HepG2 (cell line): ENCODE data around the gene NFKB2. TPM values are rescaled to one million over a fixed set of nuclear protein-coding genes. Genes with fewer than 3 reads are reported as not detected.

Source experiments
- FOXP1 ChIP-seq, 2 experiments: fragments of 450-650 bp in 1 of 2; IDR thresholded peaks; 2 replicates each; pipeline ENCODE4 v1.6.1; 2017 to 2018; ENCODE audit warnings: antibody characterized with exemption in 1 of 2
- RAD51 ChIP-seq: fragments of 450-650 bp; IDR thresholded peaks from 2 replicates; pipeline ENCODE4 v1.6.1; 2016; ENCODE audit warnings: borderline replicate concordance
- SP2 ChIP-seq: sonication (generic); formaldehyde crosslinking; IDR thresholded peaks from 2 replicates; pipeline ENCODE4 v1.5.1; 2020; ENCODE audit warnings: mild to moderate bottlenecking, missing genetic modification reagents
- TOE1 ChIP-seq: sonication (generic); formaldehyde crosslinking; IDR thresholded peaks from 2 replicates; pipeline ENCODE4 v1.4.0; 2020; ENCODE audit warnings: mild to moderate bottlenecking, missing genetic modification reagents
- ZFP36L1 ChIP-seq: sonication (generic); formaldehyde crosslinking; IDR thresholded peaks from 2 replicates; pipeline ENCODE4 v1.8.0; 2022; ENCODE audit warnings: mild to moderate bottlenecking, missing genetic modification reagents, moderate library complexity
- ZNF331 ChIP-seq: sonication (generic); formaldehyde crosslinking; IDR thresholded peaks from 2 replicates; pipeline ENCODE4 v1.4.0; 2020; ENCODE audit warnings: missing genetic modification reagents
- ZNF468 ChIP-seq: sonication (generic); formaldehyde crosslinking; IDR thresholded peaks from 2 replicates; pipeline ENCODE4 v1.8.0; 2022; ENCODE audit warnings: mild to moderate bottlenecking, moderate library complexity, missing genetic modification reagents
- ZNF644 ChIP-seq: IDR thresholded peaks from 2 replicates; pipeline ENCODE4 v1.6.1; 2016; ENCODE audit warnings: low read depth
- ZNF737 ChIP-seq: sonication (generic); formaldehyde crosslinking; IDR thresholded peaks from 2 replicates; pipeline ENCODE4 v1.5.0; 2020; ENCODE audit warnings: missing genetic modification reagents, mild to moderate bottlenecking, borderline replicate concordance
- ZNF891 ChIP-seq: sonication (generic); formaldehyde crosslinking; IDR thresholded peaks from 2 replicates; pipeline ENCODE4 v1.5.0; 2020; ENCODE audit warnings: mild to moderate bottlenecking, missing genetic modification reagents
- polyA plus RNA-seq, 8 experiments: library from polyadenylated mRNA; depleted of rRNA in 3 of 8; stranded (reverse) in 7 of 8; unstranded in 1 of 8; fragments of >200 nt; fragmentation: Illumina TruSeq in 4 of 8; extraction: Trizol in 4 of 8; gene quantifications; 2 replicates each; pipeline versions ENCODE4 v1.2.1 to v1.2.3, GENCODE V29; 2011 to 2016; ENCODE audit warnings: low read depth in 4 of 8, missing spikeins in 1 of 8, mixed read lengths in 1 of 8; ENCODE audit not compliant: insufficient read depth in 1 of 8
- total RNA-seq, 5 experiments: library from RNA; depleted of rRNA; stranded (reverse); fragments of >200 nt; fragmentation: Illumina TruSeq; extraction: Trizol; gene quantifications; 2 replicates each; pipeline ENCODE4 v1.2.3, GENCODE V29; 2016; ENCODE audit warnings: low read depth in 1 of 5
- TF ChIP-seq, protein P1 (sequence below): sonication (generic); formaldehyde crosslinking; IDR thresholded peaks from 2 replicates; pipeline ENCODE4 v1.4.0; 2020; ENCODE audit warnings: mild to moderate bottlenecking, missing genetic modification reagents
- TF ChIP-seq, protein P2 (sequence below): sonication (generic); formaldehyde crosslinking; IDR thresholded peaks from 2 replicates; pipeline ENCODE4 v1.9.0; 2021; ENCODE audit warnings: missing genetic modification reagents, mild to moderate bottlenecking, borderline replicate concordance
- TF ChIP-seq, protein P3 (sequence below): sonication (generic); formaldehyde crosslinking; IDR thresholded peaks from 2 replicates; pipeline ENCODE4 v1.4.0; 2020; ENCODE audit warnings: missing genetic modification reagents
- TF ChIP-seq, protein P4 (sequence below): sonication (generic); formaldehyde crosslinking; IDR thresholded peaks from 2 replicates; pipeline ENCODE4 v1.4.0; 2020; ENCODE audit warnings: missing genetic modification reagents
- TF ChIP-seq, protein P5 (sequence below): sonication (generic); formaldehyde crosslinking; IDR thresholded peaks from 2 replicates; pipeline ENCODE4 v1.5.0; 2020; ENCODE audit warnings: mild to moderate bottlenecking, missing genetic modification reagents

The NFKB2 gene
- total and polyA plus RNA-seq, 2 of the 13 experiments (the other 11 are each of a cell fraction or from before 2014, with no cell fraction given) = 7.7 to 12.5 TPM

DNA sequence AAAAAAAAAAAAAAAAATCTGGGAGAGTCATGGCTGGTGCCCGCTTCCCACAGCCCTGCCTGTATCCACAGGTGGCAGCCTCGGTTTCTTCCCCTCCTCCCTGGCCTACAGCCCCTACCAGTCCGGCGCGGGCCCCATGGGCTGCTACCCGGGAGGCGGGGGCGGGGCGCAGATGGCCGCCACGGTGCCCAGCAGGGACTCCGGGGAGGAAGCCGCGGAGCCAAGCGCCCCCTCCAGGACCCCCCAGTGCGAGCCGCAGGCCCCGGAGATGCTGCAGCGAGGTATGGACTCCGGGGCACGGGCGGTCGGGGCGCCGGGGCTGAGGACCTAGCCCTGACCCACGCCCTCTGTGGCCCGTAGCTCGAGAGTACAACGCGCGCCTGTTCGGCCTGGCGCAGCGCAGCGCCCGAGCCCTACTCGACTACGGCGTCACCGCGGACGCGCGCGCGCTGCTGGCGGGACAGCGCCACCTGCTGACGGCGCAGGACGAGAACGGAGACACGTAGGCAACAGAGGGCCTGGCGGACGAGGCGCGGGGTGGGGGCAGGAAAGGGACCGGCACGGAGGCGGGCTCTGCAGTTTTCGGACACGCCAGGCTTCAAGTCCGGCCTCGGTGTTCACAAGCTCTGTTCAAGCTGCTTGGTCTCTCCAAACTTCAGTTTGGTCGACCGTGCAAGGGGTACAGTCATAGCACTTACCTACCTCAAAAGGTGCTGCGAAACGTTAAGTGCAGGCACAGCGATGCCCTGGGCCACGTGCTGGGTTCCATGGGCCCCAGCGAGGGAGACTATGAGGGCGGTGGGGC is 3.9 kb downstream of the NFKB2 start (continued):
- TF ChIP-seq, protein P1, sequence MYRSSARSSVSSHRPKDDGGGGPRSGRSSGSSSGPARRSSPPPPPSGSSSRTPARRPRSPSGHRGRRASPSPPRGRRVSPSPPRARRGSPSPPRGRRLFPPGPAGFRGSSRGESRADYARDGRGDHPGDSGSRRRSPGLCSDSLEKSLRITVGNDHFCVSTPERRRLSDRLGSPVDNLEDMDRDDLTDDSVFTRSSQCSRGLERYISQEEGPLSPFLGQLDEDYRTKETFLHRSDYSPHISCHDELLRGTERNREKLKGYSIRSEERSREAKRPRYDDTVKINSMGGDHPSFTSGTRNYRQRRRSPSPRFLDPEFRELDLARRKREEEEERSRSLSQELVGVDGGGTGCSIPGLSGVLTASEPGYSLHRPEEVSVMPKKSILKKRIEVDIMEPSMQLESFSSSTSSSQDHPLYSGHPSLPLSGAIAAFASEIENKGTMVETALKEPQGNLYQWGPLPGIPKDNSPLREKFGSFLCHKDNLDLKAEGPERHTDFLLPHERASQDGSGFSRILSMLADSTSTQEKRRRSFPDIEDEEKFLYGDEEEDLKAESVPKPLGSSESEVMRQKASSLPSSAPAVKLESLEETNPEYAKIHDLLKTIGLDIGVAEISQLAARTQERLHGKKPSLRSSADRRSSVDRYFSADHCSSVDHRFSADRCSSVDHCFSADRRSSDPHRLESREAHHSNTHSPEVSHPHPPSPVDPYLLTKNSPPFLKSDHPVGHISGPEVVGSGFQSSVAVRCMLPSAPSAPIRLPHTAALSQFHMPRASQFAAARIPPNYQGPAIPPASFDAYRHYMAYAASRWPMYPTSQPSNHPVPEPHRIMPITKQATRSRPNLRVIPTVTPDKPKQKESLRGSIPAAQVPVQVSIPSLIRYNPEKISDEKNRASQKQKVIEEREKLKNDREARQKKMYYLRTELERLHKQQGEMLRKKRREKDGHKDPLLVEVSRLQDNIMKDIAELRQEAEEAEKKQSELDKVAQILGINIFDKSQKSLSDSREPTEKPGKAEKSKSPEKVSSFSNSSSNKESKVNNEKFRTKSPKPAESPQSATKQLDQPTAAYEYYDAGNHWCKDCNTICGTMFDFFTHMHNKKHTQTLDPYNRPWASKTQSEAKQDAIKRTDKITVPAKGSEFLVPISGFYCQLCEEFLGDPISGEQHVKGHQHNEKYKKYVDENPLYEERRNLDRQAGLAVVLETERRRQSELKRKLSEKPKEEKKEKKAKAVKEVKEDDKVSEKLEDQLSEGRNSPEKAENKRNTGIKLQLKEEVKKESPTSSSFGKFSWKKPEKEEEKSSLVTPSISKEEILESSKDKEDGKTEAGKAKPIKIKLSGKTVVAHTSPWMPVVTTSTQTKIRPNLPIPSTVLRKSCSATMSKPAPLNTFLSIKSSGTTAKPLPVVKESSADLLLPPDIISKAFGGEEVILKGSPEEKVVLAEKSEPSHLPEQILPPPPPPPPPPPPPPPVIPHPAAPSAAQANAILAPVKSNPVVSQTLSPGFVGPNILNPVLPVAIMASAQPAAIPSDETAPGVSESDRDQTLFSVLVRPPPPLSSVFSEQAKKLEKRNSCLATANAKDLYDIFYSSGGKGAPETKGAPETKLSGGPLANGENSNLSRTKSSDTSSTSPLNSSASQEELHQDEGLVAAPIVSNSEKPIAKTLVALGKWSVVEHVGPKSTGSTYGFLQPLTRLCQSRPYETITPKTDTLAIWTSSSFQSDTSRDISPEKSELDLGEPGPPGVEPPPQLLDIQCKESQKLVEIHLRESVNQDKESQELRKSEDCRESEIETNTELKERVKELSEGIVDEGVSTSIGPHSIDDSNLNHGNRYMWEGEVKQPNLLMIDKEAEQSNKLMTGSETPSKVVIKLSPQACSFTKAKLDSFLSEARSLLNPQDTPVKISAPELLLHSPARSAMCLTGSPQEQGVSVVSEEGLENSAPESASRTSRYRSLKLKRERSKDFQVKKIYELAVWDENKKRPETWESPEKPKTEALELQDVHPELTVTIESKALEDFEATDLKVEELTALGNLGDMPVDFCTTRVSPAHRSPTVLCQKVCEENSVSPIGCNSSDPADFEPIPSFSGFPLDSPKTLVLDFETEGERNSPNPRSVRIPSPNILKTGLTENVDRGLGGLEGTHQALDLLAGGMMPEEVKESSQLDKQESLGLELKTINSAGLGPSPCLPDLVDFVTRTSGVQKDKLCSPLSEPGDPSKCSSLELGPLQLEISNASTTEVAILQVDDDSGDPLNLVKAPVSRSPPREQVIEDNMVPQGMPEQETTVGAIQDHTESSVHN (CRISPR knock-in tag) = no peak
- TF ChIP-seq ZNF644 (no peak), TOE1 (CRISPR knock-in tag) (no peak), ZNF737 (no peak), RAD51 (no peak), ZNF331 (CRISPR knock-in tag) (peak; percentile 87; the same call in 1 of the 2 replicates), ZFP36L1 (CRISPR knock-in tag) (no peak), FOXP1 (IDR thresholded peaks at IDR 0.05) (no peak), FOXP1 (CRISPR knock-in tag; IDR thresholded peaks at IDR 0.05) (no peak), ZNF891 (peak; percentile 43), ZNF468 (CRISPR knock-in tag) (0 out of 2 replicates have a peak, but pooled peaks have one; percentile 60), SP2 (CRISPR knock-in tag) (no peak; the same call in 1 of the 2 replicates)
- TF ChIP-seq, protein P2, sequence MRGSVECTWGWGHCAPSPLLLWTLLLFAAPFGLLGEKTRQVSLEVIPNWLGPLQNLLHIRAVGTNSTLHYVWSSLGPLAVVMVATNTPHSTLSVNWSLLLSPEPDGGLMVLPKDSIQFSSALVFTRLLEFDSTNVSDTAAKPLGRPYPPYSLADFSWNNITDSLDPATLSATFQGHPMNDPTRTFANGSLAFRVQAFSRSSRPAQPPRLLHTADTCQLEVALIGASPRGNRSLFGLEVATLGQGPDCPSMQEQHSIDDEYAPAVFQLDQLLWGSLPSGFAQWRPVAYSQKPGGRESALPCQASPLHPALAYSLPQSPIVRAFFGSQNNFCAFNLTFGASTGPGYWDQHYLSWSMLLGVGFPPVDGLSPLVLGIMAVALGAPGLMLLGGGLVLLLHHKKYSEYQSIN (CRISPR knock-in tag) = no peak
- TF ChIP-seq, protein P3, sequence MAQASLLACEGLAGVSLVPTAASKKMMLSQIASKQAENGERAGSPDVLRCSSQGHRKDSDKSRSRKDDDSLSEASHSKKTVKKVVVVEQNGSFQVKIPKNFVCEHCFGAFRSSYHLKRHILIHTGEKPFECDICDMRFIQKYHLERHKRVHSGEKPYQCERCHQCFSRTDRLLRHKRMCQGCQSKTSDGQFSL (CRISPR knock-in tag) = 0 out of 2 replicates have a peak, but pooled peaks have one; percentile 32
- TF ChIP-seq, protein P4, sequence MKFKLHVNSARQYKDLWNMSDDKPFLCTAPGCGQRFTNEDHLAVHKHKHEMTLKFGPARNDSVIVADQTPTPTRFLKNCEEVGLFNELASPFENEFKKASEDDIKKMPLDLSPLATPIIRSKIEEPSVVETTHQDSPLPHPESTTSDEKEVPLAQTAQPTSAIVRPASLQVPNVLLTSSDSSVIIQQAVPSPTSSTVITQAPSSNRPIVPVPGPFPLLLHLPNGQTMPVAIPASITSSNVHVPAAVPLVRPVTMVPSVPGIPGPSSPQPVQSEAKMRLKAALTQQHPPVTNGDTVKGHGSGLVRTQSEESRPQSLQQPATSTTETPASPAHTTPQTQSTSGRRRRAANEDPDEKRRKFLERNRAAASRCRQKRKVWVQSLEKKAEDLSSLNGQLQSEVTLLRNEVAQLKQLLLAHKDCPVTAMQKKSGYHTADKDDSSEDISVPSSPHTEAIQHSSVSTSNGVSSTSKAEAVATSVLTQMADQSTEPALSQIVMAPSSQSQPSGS (CRISPR knock-in tag) = peak; percentile 88
- TF ChIP-seq, protein P5, sequence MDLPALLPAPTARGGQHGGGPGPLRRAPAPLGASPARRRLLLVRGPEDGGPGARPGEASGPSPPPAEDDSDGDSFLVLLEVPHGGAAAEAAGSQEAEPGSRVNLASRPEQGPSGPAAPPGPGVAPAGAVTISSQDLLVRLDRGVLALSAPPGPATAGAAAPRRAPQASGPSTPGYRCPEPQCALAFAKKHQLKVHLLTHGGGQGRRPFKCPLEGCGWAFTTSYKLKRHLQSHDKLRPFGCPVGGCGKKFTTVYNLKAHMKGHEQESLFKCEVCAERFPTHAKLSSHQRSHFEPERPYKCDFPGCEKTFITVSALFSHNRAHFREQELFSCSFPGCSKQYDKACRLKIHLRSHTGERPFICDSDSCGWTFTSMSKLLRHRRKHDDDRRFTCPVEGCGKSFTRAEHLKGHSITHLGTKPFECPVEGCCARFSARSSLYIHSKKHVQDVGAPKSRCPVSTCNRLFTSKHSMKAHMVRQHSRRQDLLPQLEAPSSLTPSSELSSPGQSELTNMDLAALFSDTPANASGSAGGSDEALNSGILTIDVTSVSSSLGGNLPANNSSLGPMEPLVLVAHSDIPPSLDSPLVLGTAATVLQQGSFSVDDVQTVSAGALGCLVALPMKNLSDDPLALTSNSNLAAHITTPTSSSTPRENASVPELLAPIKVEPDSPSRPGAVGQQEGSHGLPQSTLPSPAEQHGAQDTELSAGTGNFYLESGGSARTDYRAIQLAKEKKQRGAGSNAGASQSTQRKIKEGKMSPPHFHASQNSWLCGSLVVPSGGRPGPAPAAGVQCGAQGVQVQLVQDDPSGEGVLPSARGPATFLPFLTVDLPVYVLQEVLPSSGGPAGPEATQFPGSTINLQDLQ (CRISPR knock-in tag) = no peak
